ENCODE results near the gene PAGR1. TPM values are rescaled to one million over a fixed set of nuclear protein-coding genes. Genes with fewer than 3 reads are reported as not detected.

Gene PAGR1
- total and polyA plus RNA-seq, 2 of the 8 experiments (the other 6 are each of a cell fraction or from before 2014, with no cell fraction given) = 35.4 to 56.4 TPM

DNA sequence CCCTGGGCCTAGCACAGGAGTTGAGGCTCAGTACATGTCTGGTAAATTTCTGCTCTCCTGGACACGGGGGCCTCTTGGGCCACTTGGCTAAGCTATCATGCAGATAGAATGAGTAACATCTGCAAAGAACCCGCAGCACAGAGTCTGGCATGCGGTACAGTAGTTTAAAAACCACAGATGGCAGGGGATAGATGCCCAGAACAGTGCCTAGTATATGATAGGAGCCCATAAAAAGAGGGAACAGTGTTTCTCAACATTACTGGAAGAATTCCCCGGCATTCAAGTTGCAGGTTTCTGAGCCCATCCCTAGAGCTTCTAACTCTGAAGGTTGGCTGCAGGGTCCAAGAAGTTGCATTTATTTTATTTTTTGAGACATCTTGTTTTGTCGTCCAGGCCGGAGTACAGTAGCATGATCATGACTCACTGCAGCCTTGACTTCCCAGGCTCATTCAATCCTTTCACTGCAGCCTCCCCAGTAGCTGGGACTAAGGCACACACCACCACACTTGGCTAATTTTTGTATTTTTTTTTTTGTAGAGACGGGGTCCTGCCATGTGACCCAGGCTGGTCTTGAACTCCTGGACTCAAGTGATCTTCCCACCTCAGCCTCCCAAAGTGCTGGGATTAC is 41.3 kb downstream of the PAGR1 start (continued):
- TF ChIP-seq HDAC2 (IDR thresholded peaks at IDR 0.05; ENCODE audit: borderline replicate concordance in 1 of 2, low read depth in 2 of 2, low read length in 2 of 2) (no peak), CEBPB (IDR thresholded peaks at IDR 0.05; ENCODE audit: low read depth, low read length) (no peak), YY1 (IDR thresholded peaks at IDR 0.05; ENCODE audit: low read depth, low read length) (no peak), SIN3A (conservative IDR thresholded peaks at IDR 0.05 in 1 of 2, IDR thresholded peaks at IDR 0.05 in 1 of 2; ENCODE audit: low read depth in 1 of 2, low read length in 2 of 2) (no peak)
